PC-9 (cell line): ENCODE results near the gene OR2AP1. TPM values are rescaled to one million over a fixed set of nuclear protein-coding genes. Genes with fewer than 3 reads are reported as not detected.
"Not testable (repeated sequence)": the region's sequence is repeated elsewhere in the genome, so short reads cannot be mapped to it uniquely, and the experiment has no call there.

Source experiments
- Bru-seq: library from RNA; stranded (reverse); fragments of 400-500 nt; gene quantifications from one replicate; lab custom pipeline; 2021; lab: Mats Ljungman, UMichigan
- BruChase-seq, 2 experiments: library from RNA; stranded (reverse); fragments of 400-500 nt; gene quantifications; one replicate each; lab custom pipeline; 2021; lab: Mats Ljungman, UMichigan
- BruUV-seq: library from RNA; stranded (reverse); fragments of 400-500 nt; replicated peaks from 2 replicates; lab custom pipeline; 2021; lab: Mats Ljungman, UMichigan
- CTCF ChIA-PET: fragments of 300-600 bp; sonication (Branson Sonifier 250); formaldehyde crosslinking; loops from one replicate; lab custom pipeline; 2022; ENCODE audit warnings: antibody characterized with exemption; lab: Charles Lee
- POLR2A ChIA-PET: fragments of 300-600 bp; sonication (Branson Sonifier 250); formaldehyde crosslinking; loops from one replicate; lab custom pipeline; 2022; ENCODE audit warnings: antibody characterized with exemption; ENCODE audit not compliant: unreplicated experiment; lab: Charles Lee
- DNase-seq, 2 experiments: peaks; one replicate each; pipeline versions ENCODE4 v3.0.0 to v3.0.0-alpha.2; 2015 to 2022; ENCODE audit warnings: mixed read lengths in 1 of 2
- H2AFZ ChIP-seq: fragments of 200-600 bp; sonication (generic); 2 replicates; pipeline ENCODE4 v1.8.1; 2017; ENCODE audit warnings: antibody characterized with exemption
- H3F3A ChIP-seq: fragments of 200-600 bp; sonication (generic); 2 replicates; pipeline ENCODE4 v1.8.1; 2017; ENCODE audit warnings: antibody characterized with exemption, mild to moderate bottlenecking, low read depth; ENCODE audit not compliant: insufficient read depth
- H3K27ac ChIP-seq: fragments of 200-600 bp; sonication (generic); 2 replicates; pipeline ENCODE4 v1.6.1; 2016; ENCODE audit warnings: mixed run types
- H3K27me3 ChIP-seq: fragments of 200-600 bp; sonication (generic); 2 replicates; pipeline ENCODE4 v1.6.1; 2016; ENCODE audit warnings: low read depth, mixed run types; ENCODE audit not compliant: insufficient read depth
- H3K36me3 ChIP-seq: fragments of 200-600 bp; sonication (generic); 2 replicates; pipeline ENCODE4 v1.6.1; 2016; ENCODE audit warnings: low read depth, mixed run types
- H3K4me1 ChIP-seq: fragments of 200-600 bp; sonication (generic); replicated peaks from 2 replicates; pipeline ENCODE4 v1.6.1; 2016; ENCODE audit warnings: mixed run types; ENCODE audit not compliant: insufficient read depth
- H3K4me2 ChIP-seq: fragments of 200-600 bp; sonication (generic); 2 replicates; pipeline ENCODE4 v1.6.1; 2017; ENCODE audit warnings: mixed run types
- H3K4me3 ChIP-seq: fragments of 200-600 bp; sonication (generic); 2 replicates; pipeline ENCODE4 v1.6.1; 2016; ENCODE audit warnings: mixed run types
- H3K79me2 ChIP-seq: fragments of 200-600 bp; sonication (generic); 2 replicates; pipeline ENCODE4 v1.6.1; 2017; ENCODE audit warnings: low read depth, mixed run types
- H3K9me2 ChIP-seq: fragments of 200-600 bp; sonication (generic); 2 replicates; pipeline ENCODE4 v1.8.1; 2017; ENCODE audit warnings: mild to moderate bottlenecking; ENCODE audit not compliant: insufficient read depth
- H3K9me3 ChIP-seq: fragments of 200-600 bp; sonication (generic); 2 replicates; pipeline ENCODE4 v1.8.1; 2016; ENCODE audit warnings: low read depth; ENCODE audit not compliant: insufficient read depth
- H4K20me1 ChIP-seq: fragments of 200-600 bp; sonication (generic); 2 replicates; pipeline ENCODE4 v1.8.1; 2017; ENCODE audit not compliant: insufficient read depth
- EZH2 ChIP-seq: fragments of 200-600 bp; sonication (generic); IDR thresholded peaks from 2 replicates; pipeline ENCODE4 v1.8.0; 2017; ENCODE audit warnings: antibody characterized with exemption, low read depth
- intact Hi-C: fragments of 100-400 bp; cut with micrococcal nuclease; formaldehyde crosslinking; loops from one replicate; pipeline ENCODE4 v1.10.0; 2022; ENCODE audit not compliant: unreplicated experiment
- long read RNA-seq: library from polyadenylated mRNA; stranded (forward); transcript quantifications from one replicate; pipeline ENCODE4 v2.0.0, GENCODE V29; 2022
- total RNA-seq: library from RNA; stranded (reverse); gene quantifications from 2 replicates; pipeline ENCODE4 v1.2.3, GENCODE V29; 2021
- TF ChIP-seq, protein P1 (sequence below): fragments of 200-600 bp; sonication (generic); conservative IDR thresholded peaks from 2 replicates; pipeline ENCODE4 v1.6.1; 2017; ENCODE audit warnings: mixed run types, antibody characterized with exemption, mild to moderate bottlenecking, moderate library complexity

The OR2AP1 gene
- total RNA-seq = not detected in 2 replicates
- not detected for Bru-seq, nascent RNA
- BruChase-seq, experiment 1, labeled RNA remaining after a 2-hour chase = not detected
- BruChase-seq, experiment 2, labeled RNA remaining after a 6-hour chase = not detected
- long read RNA-seq = 0 reads

DNA sequence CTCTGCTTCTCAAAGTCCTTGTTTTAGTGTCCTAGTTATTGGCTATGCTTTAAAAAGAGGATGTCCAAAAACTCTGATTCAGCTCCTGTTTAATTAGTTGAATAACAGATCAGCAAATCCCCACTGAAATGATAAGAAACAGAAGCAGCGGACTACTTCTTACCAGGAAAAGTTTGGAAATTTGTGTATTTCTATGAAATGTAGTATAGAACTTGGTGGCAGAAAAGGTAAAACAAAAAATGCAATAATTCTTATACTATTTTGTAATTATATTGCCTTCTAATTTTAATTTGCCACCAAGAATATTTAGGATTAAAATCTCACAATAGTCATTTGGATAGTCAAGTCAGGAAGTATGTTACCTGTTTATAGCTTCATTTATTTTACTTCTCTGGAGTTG lies at the start of gene OR2AP1:
Gene OR2AP1 (plus strand): TSS at position 301 of the 400 bp plus-strand sequence. CDS start 1,947 bp downstream, outside the sequence.
- no peaks in the 10 kb centered on the region for H3K79me2 ChIP-seq
- ChIA-PET CTCF (no interaction called here), POLR2A (no interaction called here)
- BruUV-seq = no TSS peak
- DNase-seq = no peak
- TF ChIP-seq, protein P1, sequence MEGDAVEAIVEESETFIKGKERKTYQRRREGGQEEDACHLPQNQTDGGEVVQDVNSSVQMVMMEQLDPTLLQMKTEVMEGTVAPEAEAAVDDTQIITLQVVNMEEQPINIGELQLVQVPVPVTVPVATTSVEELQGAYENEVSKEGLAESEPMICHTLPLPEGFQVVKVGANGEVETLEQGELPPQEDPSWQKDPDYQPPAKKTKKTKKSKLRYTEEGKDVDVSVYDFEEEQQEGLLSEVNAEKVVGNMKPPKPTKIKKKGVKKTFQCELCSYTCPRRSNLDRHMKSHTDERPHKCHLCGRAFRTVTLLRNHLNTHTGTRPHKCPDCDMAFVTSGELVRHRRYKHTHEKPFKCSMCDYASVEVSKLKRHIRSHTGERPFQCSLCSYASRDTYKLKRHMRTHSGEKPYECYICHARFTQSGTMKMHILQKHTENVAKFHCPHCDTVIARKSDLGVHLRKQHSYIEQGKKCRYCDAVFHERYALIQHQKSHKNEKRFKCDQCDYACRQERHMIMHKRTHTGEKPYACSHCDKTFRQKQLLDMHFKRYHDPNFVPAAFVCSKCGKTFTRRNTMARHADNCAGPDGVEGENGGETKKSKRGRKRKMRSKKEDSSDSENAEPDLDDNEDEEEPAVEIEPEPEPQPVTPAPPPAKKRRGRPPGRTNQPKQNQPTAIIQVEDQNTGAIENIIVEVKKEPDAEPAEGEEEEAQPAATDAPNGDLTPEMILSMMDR = no peak
- TF ChIP-seq EZH2 = no peak
- no peaks in the 10 kb centered on the region for H3K9me2 ChIP-seq
- H3K27ac ChIP-seq = no peak within 1 kb of the TSS
- no peak within 1 kb of the TSS for H2AFZ ChIP-seq
- H3F3A ChIP-seq = no peaks in the 10 kb centered on the region
- H3K4me2 ChIP-seq = no peak within 1 kb of the TSS
- H3K4me1 ChIP-seq = no peaks in the 10 kb centered on the region
- intact Hi-C loops = no loop called here
- no peaks in the 10 kb centered on the region for H4K20me1 ChIP-seq
- no peaks in the 10 kb centered on the region; the same call in 1 of the 2 replicates for H3K9me3 ChIP-seq
- H3K27me3 ChIP-seq = no peaks in the 10 kb centered on the region
- H3K36me3 ChIP-seq = no peaks in the 10 kb centered on the region
- H3K4me3 ChIP-seq = no peak within 1 kb of the TSS

DNA sequence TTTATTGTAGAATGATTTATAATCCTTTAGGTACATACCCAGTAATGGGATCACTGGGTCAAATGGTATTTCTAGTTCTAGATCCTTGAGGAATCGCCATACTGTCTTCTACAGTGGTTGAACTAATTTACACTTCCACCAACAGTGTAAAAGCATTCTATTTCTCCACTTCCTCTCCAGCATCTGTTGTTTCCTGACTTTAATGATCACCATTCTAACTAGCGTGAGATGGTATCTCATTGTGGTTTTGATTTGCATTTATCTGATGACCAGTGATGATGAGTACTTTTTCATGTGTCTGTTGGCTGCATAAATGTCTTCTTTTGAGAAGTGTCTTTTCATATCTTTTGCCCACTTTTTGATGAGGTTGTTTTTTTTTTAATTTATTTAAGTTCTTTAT lies 24.0 kb upstream of the OR2AP1 start:
- CTCF ChIA-PET, H3K79me2 ChIP-seq: not testable (repeated sequence)

DNA sequence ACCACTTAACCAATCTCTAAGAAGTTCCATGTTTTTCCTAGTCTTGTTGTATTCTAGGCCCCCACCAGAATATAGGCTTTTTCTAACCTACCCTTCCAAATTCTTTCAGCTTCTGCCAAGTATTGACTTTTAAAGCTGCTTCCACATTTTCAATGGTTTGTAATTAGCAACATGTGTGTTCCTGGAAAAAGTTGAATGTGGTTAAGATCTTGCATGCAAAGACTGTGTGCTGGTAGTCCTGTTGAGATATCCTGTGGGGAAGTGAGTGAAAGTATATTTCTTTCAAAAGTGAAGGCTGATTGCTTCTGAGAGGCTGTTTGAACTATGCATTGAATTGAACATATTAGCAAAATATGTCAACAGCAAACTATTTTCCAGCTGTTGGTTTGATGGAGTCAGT lies 23.5 kb upstream of the OR2AP1 start:
- CTCF ChIA-PET = no interaction called here
- TF ChIP-seq, protein P1 = no peak
- no peak for TF ChIP-seq EZH2
- intact Hi-C loops = no loop called here
- H3K4me3 ChIP-seq = no peak overlapping the region
- H3K9me3 ChIP-seq = no peaks in the 10 kb centered on the region
- peaks cover 1% of the 10 kb centered on the region; the same call in 1 of the 2 replicates for H3K27me3 ChIP-seq
- no peak overlapping the region for H3K27ac ChIP-seq
- no peaks in the 10 kb centered on the region for H3K36me3 ChIP-seq
- POLR2A ChIA-PET = no interaction called here
- H3K9me2 ChIP-seq = no peaks in the 10 kb centered on the region
- BruUV-seq = no TSS peak
- H4K20me1 ChIP-seq = no peaks in the 10 kb centered on the region
- no peaks in the 10 kb centered on the region for H3F3A ChIP-seq
- no peak overlapping the region for H2AFZ ChIP-seq
- no peak for DNase-seq
- H3K4me1 ChIP-seq = no peaks in the 10 kb centered on the region
- H3K4me2 ChIP-seq = no peak overlapping the region
- no peaks in the 10 kb centered on the region for H3K79me2 ChIP-seq

More for the DNA sequence above, 24.0 kb upstream of the OR2AP1 start:
- intact Hi-C loops, H3K4me3 ChIP-seq, H4K20me1 ChIP-seq, H2AFZ ChIP-seq, H3K27ac ChIP-seq, H3K27me3 ChIP-seq, H3K4me2 ChIP-seq, H3K36me3 ChIP-seq, H3F3A ChIP-seq, POLR2A ChIA-PET, DNase-seq, H3K4me1 ChIP-seq, H3K9me2 ChIP-seq, H3K9me3 ChIP-seq, BruUV-seq: not testable (repeated sequence)

DNA sequence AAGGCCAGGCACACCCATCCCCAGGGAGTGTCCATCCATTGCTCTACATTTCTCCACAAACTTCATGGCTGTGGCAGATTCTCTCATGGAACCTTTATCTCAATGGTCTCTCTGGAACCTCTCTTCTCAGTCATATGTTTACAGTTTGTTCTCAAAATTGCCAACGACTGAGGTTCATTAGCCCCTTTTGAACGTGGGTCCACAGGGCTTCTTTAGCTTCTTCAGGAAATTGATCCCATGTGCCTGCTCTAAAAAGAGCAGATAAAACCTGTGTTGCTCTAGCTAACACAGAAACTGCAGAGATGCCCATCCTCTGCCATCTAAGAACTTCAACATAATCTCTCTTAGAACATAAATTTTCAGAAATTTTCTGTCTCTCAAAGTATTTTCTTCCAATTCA lies 23.0 kb upstream of the OR2AP1 start, which contains the start of gene OR6C4:
Gene OR6C4 (plus strand): TSS at position 301 of the 400 bp plus-strand sequence. CDS start 1,625 bp downstream, outside the sequence.
- H3K9me3 ChIP-seq = no peaks in the 10 kb centered on the region
- no TSS peak for BruUV-seq
- intact Hi-C loops = no loop called here
- ChIA-PET POLR2A (no interaction called here), CTCF (no interaction called here)
- H2AFZ ChIP-seq = no peak within 1 kb of the TSS
- no peak for TF ChIP-seq EZH2
- TF ChIP-seq, protein P1 = no peak
- no peaks in the 10 kb centered on the region for H3K4me1 ChIP-seq
- DNase-seq = no peak
- no peaks in the 10 kb centered on the region for H4K20me1 ChIP-seq
- no peaks in the 10 kb centered on the region for H3K36me3 ChIP-seq
- no peaks in the 10 kb centered on the region for H3K79me2 ChIP-seq
- no peaks in the 10 kb centered on the region for H3K9me2 ChIP-seq
- no peaks in the 10 kb centered on the region; the same call in 1 of the 2 replicates for H3K27me3 ChIP-seq
- H3K27ac ChIP-seq = no peak within 1 kb of the TSS
- H3K4me3 ChIP-seq = no peak within 1 kb of the TSS
- no peak within 1 kb of the TSS for H3K4me2 ChIP-seq
- H3F3A ChIP-seq = no peaks in the 10 kb centered on the region
